IPS-20b (cell line): ENCODE results near the gene AFAP1L2.

ENCODE experiments used
- H3K27ac ChIP-seq: one replicate; pipeline ENCODE4 v1.5.1; 2013; ENCODE audit warnings: low read length
- H3K27me3 ChIP-seq: 2 replicates; pipeline ENCODE4 v1.6.1; 2013; ENCODE audit warnings: mild to moderate bottlenecking, low read length, inconsistent platforms; ENCODE audit not compliant: insufficient read depth
- H3K36me3 ChIP-seq: 2 replicates; pipeline ENCODE4 v1.6.1; 2013; ENCODE audit warnings: low read depth, mild to moderate bottlenecking, inconsistent platforms, low read length, moderate library complexity; ENCODE audit not compliant: insufficient read depth
- H3K4me1 ChIP-seq: 2 replicates; pipeline ENCODE4 v1.6.1; 2013; ENCODE audit warnings: mild to moderate bottlenecking, control low read depth, inconsistent platforms, low read length, moderate library complexity; ENCODE audit not compliant: insufficient read depth
- H3K4me3 ChIP-seq: 2 replicates; pipeline ENCODE4 v1.5.1; 2013; ENCODE audit warnings: mild to moderate bottlenecking, low read length, inconsistent platforms
- H3K9ac ChIP-seq: 2 replicates; pipeline ENCODE4 v1.6.1; 2013; ENCODE audit warnings: low read depth, mild to moderate bottlenecking, inconsistent platforms, low read length, moderate library complexity
- H3K9me3 ChIP-seq: 2 replicates; pipeline ENCODE4 v1.6.1; 2013; ENCODE audit warnings: mild to moderate bottlenecking, low read depth, low read length, inconsistent platforms; ENCODE audit not compliant: insufficient read depth

The AFAP1L2 gene

DNA sequence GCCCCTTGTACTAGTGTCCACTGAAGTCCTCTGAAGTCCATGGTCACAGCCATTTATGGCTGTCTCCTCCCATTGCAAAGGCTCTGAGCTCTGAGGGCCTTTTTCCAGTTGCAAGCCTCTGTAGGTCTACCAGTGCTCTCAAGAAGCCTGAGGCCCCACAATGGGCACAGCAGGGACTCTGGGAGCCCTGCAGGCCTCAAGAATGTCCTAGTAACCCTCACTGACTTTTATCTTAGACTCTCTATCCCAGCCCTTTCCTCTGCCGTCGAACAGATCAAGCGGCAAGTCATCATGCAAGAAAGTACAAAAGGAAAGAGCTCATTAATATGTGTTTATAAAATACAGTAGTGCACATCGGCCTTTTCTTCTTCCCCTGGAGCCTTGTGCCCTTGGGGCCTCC lies 141.8 kb downstream of the AFAP1L2 start:
- Histone ChIP-seq H3K4me3 (no peak overlapping the region), H3K27me3 (no peaks in the 10 kb centered on the region), H3K36me3 (no peaks in the 10 kb centered on the region), H3K9me3 (no peaks in the 10 kb centered on the region), H3K27ac (no peak overlapping the region), H3K4me1 (no peaks in the 10 kb centered on the region), H3K9ac (no peak overlapping the region)

DNA sequence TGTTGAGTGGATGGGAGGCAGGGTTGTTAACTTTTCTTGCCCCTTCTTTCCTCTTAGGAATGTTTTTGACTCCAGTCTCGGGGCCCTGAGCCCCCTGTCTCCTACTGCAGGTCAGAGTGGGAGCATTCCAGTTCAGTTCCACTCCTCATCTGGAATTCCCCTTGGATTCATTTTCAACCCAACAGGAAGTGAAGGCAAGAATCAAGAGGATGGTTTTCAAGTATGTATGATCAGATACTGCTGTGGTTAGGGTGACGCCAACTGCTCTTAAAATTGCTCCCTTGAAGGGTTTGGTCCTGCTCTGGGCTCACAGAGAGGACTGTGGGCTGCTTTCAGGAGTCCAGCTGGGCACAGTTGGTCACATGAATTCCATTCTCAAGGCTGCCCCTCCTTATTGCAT lies 143.2 kb downstream of the AFAP1L2 start:
- H3K9ac ChIP-seq = no peak overlapping the region
- no peak overlapping the region for H3K27ac ChIP-seq
- no peaks in the 10 kb centered on the region for H3K36me3 ChIP-seq
- no peaks in the 10 kb centered on the region for H3K9me3 ChIP-seq
- no peak overlapping the region for H3K4me3 ChIP-seq
- H3K27me3 ChIP-seq = no peaks in the 10 kb centered on the region
- H3K4me1 ChIP-seq = no peaks in the 10 kb centered on the region

DNA sequence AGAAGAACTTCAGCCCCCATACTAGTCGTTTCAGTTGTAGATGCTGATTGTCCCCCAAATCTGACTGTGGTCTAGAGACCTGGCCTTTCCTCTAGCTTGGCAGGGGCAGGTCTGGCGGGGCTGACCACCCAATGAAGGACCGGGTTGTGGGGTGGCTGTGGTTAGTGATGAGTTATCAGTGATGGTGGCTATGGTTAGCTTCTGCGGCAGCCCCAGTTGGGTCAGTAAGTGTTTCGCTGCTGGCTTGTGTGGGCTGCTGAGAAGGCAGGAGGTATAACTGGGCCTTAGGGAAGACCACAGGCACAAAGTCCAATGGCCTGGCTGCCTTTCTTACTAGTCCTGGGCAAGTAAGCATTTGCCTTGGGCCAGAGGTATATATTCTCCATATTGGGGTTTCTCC lies 143.9 kb downstream of the AFAP1L2 start:
- H3K4me3 ChIP-seq = no peak overlapping the region

DNA sequence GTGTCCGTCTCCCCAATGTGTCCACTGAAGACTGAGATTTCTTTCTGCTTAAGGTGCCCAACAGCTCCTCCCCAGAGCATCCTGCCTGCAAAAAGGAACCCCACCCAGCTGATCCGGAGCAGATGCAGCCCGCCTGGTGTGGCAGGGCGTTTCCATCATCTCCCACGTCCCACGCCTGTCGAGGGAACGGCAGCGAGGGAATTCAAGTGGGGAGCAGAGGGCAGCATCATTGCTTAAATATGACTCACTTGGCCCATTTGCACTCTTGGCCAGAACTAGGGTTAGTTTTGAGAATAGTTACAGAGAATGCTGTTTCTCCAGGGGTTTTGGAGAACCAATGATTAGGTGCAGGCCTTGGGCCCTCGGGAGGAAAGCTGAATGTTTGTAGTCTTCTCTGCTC lies 144.5 kb downstream of the AFAP1L2 start:
- Histone ChIP-seq H3K27ac (no peak overlapping the region), H3K4me1 (no peaks in the 10 kb centered on the region), H3K36me3 (no peaks in the 10 kb centered on the region), H3K27me3 (no peaks in the 10 kb centered on the region), H3K9me3 (no peaks in the 10 kb centered on the region), H3K4me3 (no peak overlapping the region), H3K9ac (no peak overlapping the region)

More for the DNA sequence above, 143.9 kb downstream of the AFAP1L2 start:
- Histone ChIP-seq H3K4me1 (no peaks in the 10 kb centered on the region), H3K9me3 (no peaks in the 10 kb centered on the region), H3K9ac (no peak overlapping the region), H3K36me3 (no peaks in the 10 kb centered on the region), H3K27ac (no peak overlapping the region), H3K27me3 (no peaks in the 10 kb centered on the region)

DNA sequence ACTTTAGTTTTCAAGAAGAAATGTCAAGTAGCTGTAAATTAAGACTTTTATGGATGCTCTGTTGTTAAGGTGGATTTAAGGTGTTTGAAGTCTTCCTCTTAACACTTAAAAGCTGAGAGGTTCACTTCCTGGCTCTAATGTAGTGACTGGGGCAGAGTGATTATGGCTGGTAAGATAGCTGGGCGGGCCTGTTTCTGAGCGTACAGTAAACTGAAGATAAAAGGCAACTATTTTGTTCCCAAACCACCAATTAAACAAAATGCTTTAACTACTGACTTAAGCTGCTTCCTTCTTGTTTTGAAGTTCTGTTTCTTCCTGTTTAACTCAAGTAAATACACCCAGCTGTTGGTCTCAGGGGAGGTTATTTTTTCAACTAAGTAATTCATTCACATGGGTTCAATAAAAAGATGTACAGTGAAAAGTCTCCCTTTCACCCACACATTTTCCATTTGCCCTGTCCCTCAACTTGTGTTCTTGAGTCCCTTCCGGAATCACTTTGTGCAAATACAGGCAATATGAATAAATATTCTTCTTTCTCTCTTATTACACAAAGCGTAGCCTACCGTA lies 145.9 kb downstream of the AFAP1L2 start:
- no peaks in the 10 kb centered on the region for H3K9me3 ChIP-seq
- no peak overlapping the region for H3K4me3 ChIP-seq
- no peaks in the 10 kb centered on the region for H3K36me3 ChIP-seq
- H3K4me1 ChIP-seq = no peaks in the 10 kb centered on the region
- H3K9ac ChIP-seq = no peak overlapping the region
- H3K27me3 ChIP-seq = no peaks in the 10 kb centered on the region
- no peak overlapping the region for H3K27ac ChIP-seq

DNA sequence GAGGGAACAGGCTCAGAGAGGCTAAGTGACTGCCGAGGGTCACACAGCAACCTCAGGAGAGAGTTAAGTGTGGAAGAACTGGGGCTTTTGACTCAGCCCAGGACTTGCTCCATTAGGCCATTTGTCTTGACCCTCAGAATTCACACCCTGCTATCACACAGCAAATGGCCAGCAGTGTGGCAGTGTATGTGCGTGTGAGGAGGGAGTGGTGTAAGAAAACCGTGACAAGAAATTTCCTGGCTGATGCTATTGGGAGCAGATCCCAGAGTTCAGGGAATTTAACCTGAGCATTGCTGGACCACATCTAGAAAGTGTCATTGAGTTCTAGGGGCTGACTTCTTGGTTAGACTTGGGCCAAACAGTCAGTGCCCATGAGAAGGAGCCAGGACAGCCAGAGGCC lies 146.8 kb downstream of the AFAP1L2 start:
- no peaks in the 10 kb centered on the region for H3K9me3 ChIP-seq
- H3K36me3 ChIP-seq = no peaks in the 10 kb centered on the region
- H3K27me3 ChIP-seq = no peaks in the 10 kb centered on the region
- no peak overlapping the region for H3K27ac ChIP-seq
- no peak overlapping the region for H3K9ac ChIP-seq
- no peaks in the 10 kb centered on the region for H3K4me1 ChIP-seq
- no peak overlapping the region for H3K4me3 ChIP-seq

DNA sequence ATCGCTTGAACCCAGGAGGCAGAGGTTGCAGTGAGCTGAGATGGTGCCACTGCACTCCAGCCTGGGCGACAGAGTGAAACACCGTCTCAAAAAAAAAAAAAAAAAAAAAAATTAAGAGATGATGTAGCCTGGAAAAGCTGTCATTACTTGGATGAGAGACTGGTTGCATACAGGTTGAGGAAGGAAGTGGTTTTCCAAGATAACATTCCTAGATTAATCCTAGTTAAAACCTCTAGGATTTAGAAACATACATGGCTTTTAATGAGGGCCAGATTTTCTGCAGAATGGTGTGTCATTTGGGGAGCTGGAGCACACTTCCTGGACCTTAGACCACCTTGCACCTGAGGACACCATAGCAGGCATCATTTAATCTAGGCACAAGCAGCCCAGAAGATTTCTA lies 147.5 kb downstream of the AFAP1L2 start:
- no peaks in the 10 kb centered on the region for H3K36me3 ChIP-seq
- H3K27ac ChIP-seq = no peak overlapping the region
- no peaks in the 10 kb centered on the region for H3K4me1 ChIP-seq
- no peaks in the 10 kb centered on the region for H3K27me3 ChIP-seq
- no peak overlapping the region for H3K4me3 ChIP-seq
- no peaks in the 10 kb centered on the region for H3K9me3 ChIP-seq
- no peak overlapping the region for H3K9ac ChIP-seq

DNA sequence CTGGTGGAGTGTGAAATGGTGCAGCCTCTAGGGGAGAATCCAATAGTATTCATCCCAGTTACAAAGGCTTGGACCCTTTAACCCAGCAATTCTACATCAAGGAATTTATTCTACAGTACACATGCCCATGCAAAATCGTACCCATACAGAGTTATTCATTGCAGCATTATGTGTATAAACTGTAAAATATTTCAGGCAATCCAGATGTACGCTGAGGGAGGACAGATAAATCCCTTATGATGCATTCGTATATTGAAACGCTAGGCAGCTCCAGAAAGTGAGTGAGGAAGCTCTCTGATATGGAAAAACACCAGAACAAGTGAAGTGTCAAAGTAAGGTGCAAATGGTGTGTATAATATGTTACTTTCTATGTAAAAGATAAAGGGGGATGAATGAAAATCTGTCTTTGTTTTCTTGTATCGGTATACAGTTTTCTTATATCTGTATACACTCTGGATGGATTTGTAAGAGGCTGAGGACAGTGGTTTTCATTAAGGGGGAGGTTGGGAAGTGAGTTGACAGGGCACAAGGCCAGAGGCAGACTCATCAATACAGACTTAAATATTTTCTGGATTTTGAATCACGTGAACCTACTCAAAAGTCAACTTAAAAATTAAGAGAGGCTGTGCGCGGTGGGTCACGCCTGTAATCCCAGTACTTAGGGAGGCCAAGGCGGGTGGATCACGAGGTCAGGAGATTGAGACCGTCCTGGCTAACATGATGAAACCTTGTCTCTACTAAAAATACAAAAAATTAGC lies 148.1 kb downstream of the AFAP1L2 start:
- no peaks in the 10 kb centered on the region for H3K4me1 ChIP-seq
- no peaks in the 10 kb centered on the region for H3K36me3 ChIP-seq
- no peak overlapping the region for H3K27ac ChIP-seq
- no peaks in the 10 kb centered on the region for H3K27me3 ChIP-seq
- H3K9me3 ChIP-seq = no peaks in the 10 kb centered on the region
- no peak overlapping the region for H3K9ac ChIP-seq
- H3K4me3 ChIP-seq = no peak overlapping the region

DNA sequence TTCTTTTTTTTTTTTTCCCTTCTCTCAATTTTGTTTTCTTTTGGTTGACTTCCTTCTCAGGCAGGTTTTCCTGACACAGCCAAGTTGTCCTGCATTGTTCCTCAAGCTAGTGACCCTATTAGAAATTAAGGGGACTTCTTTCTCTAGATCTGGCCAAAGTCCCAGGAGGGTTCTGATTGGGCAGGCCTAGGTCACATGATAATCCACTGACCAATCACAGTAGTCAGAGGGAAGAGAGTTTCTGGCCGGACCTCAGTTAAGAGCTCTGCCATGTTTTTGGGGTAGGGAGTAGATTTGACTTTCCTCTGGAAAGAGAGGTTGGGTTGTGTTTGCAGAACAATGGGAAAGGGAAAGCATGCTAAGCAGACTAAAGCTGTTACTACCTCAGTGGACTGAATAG lies 149.1 kb downstream of the AFAP1L2 start:
- H3K36me3 ChIP-seq = no peaks in the 10 kb centered on the region
- H3K27ac ChIP-seq = no peak overlapping the region
- H3K9ac ChIP-seq = no peak overlapping the region
- H3K4me3 ChIP-seq = no peak overlapping the region
- H3K4me1 ChIP-seq = no peaks in the 10 kb centered on the region
- H3K9me3 ChIP-seq = no peaks in the 10 kb centered on the region
- H3K27me3 ChIP-seq = no peaks in the 10 kb centered on the region

DNA sequence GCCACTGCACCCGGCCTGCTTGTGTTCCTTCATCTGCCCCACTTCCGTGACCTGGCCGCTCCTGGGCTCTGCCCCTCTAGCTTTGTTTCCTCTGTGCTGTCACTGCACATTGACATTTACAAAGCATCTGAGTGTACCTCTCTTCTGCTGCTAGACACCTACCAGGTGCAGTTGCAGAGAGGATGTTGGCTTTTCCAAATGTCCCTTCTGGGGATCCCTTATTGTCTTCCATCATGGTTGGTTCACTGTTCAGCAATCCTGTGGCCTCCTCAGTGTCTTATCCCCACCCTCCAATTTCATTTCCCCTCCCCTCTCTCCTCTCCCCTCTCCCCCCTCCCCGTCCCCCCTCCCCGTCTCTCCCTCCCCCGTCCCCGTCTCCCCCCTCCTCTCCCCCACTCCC lies 151.4 kb downstream of the AFAP1L2 start:
- no peaks in the 10 kb centered on the region for H3K4me1 ChIP-seq
- H3K4me3 ChIP-seq = no peak overlapping the region
- H3K9me3 ChIP-seq = no peaks in the 10 kb centered on the region
- H3K27me3 ChIP-seq = no peaks in the 10 kb centered on the region
- no peak overlapping the region for H3K27ac ChIP-seq
- no peak overlapping the region for H3K9ac ChIP-seq
- H3K36me3 ChIP-seq = no peaks in the 10 kb centered on the region

DNA sequence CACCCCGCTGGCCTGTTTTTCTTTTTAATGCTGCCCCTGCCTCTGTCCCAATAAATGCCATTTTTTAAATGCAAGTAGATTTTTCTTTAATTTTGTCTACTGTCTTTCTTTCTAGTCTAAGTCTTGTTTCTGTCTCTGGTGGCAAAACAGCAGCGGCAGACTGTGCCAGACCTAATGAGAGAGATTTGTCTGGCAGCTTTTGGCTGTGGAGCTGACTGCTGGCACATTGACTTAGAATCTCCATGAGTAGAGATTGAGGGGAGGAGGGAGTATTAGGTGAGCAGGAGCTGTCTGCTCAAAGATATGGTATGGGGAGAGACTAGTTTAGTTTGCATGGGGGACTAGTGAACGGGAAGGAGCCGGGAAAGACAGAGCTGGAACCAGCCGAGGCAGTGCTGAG lies 152.2 kb downstream of the AFAP1L2 start:
- Histone ChIP-seq H3K36me3 (no peaks in the 10 kb centered on the region), H3K9ac (no peak overlapping the region), H3K4me3 (no peak overlapping the region), H3K27ac (no peak overlapping the region), H3K4me1 (no peaks in the 10 kb centered on the region), H3K27me3 (no peaks in the 10 kb centered on the region), H3K9me3 (no peaks in the 10 kb centered on the region)

DNA sequence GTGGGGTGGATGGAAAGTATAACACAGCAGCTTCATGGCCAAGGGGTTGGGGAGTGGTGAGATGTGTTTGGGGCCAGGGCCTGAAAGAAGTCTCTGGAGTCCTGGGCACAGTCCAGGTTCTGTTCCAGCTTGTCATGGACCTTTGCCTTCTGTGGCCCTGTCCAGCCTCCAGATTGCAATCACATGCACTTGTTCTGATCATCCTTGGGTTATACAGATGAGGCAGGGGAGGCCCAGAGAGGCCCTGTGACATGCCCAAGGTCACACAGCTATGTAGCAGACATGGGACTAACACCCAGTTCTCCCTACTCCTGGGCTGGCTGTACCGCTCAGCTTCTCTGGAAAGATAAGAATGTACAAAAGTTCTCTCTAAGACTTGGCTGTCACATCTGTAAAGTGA lies 153.6 kb downstream of the AFAP1L2 start:
- Histone ChIP-seq H3K4me3 (no peak overlapping the region), H3K9me3 (no peaks in the 10 kb centered on the region), H3K36me3 (no peaks in the 10 kb centered on the region), H3K4me1 (no peaks in the 10 kb centered on the region), H3K27ac (no peak overlapping the region), H3K9ac (no peak overlapping the region), H3K27me3 (no peaks in the 10 kb centered on the region)
